A673 (cell line): ENCODE data around the gene ZNF146. TPM values are rescaled to one million over a fixed set of nuclear protein-coding genes. Genes with fewer than 3 reads are reported as not detected.
A peak's percentile ranks its signal among the peaks of the same experiment; 100 is the strongest.

Source experiments
- BruUV-seq: library from RNA; stranded (reverse); fragments of 400-500 nt; replicated peaks from 2 replicates; lab custom pipeline; 2021; lab: Mats Ljungman, UMichigan
- CTCF ChIA-PET: fragments of 300-600 bp; sonication (Branson Sonifier 250); formaldehyde crosslinking; loops from one replicate; lab custom pipeline; 2022; ENCODE audit warnings: antibody characterized with exemption; lab: Charles Lee
- POLR2A ChIA-PET: fragments of 300-600 bp; sonication (Branson Sonifier 250); formaldehyde crosslinking; loops from one replicate; lab custom pipeline; 2022; ENCODE audit warnings: antibody characterized with exemption; ENCODE audit not compliant: low non-redundant PET; lab: Charles Lee
- DNase-seq: peaks from one replicate; pipeline ENCODE4 v3.0.0-alpha.2; 2015; ENCODE audit warnings: low spot score
- H3K27ac ChIP-seq: fragments of 200-600 bp; sonication (generic); 2 replicates; pipeline ENCODE4 v1.5.1; 2016; ENCODE audit warnings: mixed run types, low read depth, mild to moderate bottlenecking, mixed read lengths, antibody characterized with exemption, low read length; ENCODE audit not compliant: poor library complexity, severe bottlenecking
- H3K27me3 ChIP-seq: fragments of 200-600 bp; sonication (generic); replicated peaks from 2 replicates; pipeline ENCODE4 v1.6.1; 2017; ENCODE audit warnings: mixed run types, low read depth, mild to moderate bottlenecking, mixed read lengths, antibody characterized with exemption, low read length; ENCODE audit not compliant: insufficient read depth, poor library complexity
- H3K36me3 ChIP-seq: fragments of 200-600 bp; sonication (generic); 2 replicates; pipeline ENCODE4 v1.6.1; 2016; ENCODE audit warnings: mixed run types, mild to moderate bottlenecking, mixed read lengths, antibody characterized with exemption, low read length; ENCODE audit not compliant: insufficient read depth, poor library complexity, severe bottlenecking
- H3K4me1 ChIP-seq: fragments of 200-600 bp; sonication (generic); 2 replicates; pipeline ENCODE4 v1.6.1; 2017; ENCODE audit warnings: mixed run types, mild to moderate bottlenecking, mixed read lengths, antibody characterized with exemption, low read length; ENCODE audit not compliant: insufficient read depth, poor library complexity, severe bottlenecking
- H3K4me3 ChIP-seq: fragments of 200-600 bp; sonication (generic); 2 replicates; pipeline ENCODE4 v1.5.1; 2016; ENCODE audit warnings: low read depth, mixed run types, mild to moderate bottlenecking, mixed read lengths, low read length; ENCODE audit not compliant: poor library complexity, severe bottlenecking
- H3K9me3 ChIP-seq: fragments of 200-600 bp; sonication (generic); 2 replicates; pipeline ENCODE4 v1.6.1; 2016; ENCODE audit warnings: mixed run types, low read depth, mild to moderate bottlenecking, mixed read lengths, antibody characterized with exemption, low read length; ENCODE audit not compliant: poor library complexity, severe bottlenecking
- CTCF ChIP-seq: fragments of 300-800, 200-600 bp; sonication (generic); conservative IDR thresholded peaks from 2 replicates; pipeline ENCODE4 v1.5.1; 2017; ENCODE audit warnings: low read depth, mild to moderate bottlenecking, antibody characterized with exemption, low read length, moderate library complexity, mixed read lengths
- EZH2 ChIP-seq: fragments of 200-600 bp; sonication (generic); IDR thresholded peaks from 2 replicates; pipeline ENCODE4 v1.6.1; 2017; ENCODE audit warnings: borderline replicate concordance, low read depth, mild to moderate bottlenecking, mixed read lengths, antibody characterized with exemption, low read length; ENCODE audit not compliant: poor library complexity, severe bottlenecking
- intact Hi-C: fragments of 100-400 bp; cut with micrococcal nuclease; formaldehyde crosslinking; loops from one replicate; pipeline ENCODE4 v1.10.0; 2022; ENCODE audit not compliant: unreplicated experiment
- total RNA-seq: library from RNA; stranded (reverse); gene quantifications from 2 replicates; pipeline ENCODE4 v1.2.3, GENCODE V29; 2021

Gene ZNF146
- total RNA-seq, 1 experiment from 2014 or later, result 130 TPM

GRCh38 chr19:36255316-36255715 is 40.4 kb downstream of the ZNF146 start:
- no peaks in the 10 kb centered on the region for H3K27me3 ChIP-seq
- TF ChIP-seq CTCF (no peak), EZH2 (no peak)
- no TSS peak for BruUV-seq
- H3K27ac ChIP-seq, result no peak overlapping the region
- no peak for DNase-seq
- H3K4me3 ChIP-seq, result no peak overlapping the region
- ChIA-PET CTCF (no interaction called here), POLR2A (no interaction called here)
- H3K4me1 ChIP-seq, result no peaks in the 10 kb centered on the region
- no peaks in the 10 kb centered on the region for H3K9me3 ChIP-seq
- intact Hi-C loops, result no loop called here
- no peaks in the 10 kb centered on the region for H3K36me3 ChIP-seq

GRCh38 chr19:36256064-36256463 is 41.2 kb downstream of the ZNF146 start:
- Histone ChIP-seq H3K4me1 (no peaks in the 10 kb centered on the region), H3K36me3 (no peaks in the 10 kb centered on the region), H3K9me3 (no peaks in the 10 kb centered on the region), H3K27ac (no peak overlapping the region), H3K27me3 (no peaks in the 10 kb centered on the region), H3K4me3 (no peak overlapping the region)
- TF ChIP-seq EZH2 (no peak), CTCF (no peak)
- POLR2A ChIA-PET, result no interaction called here
- intact Hi-C loops, result no loop called here
- no TSS peak for BruUV-seq
- CTCF ChIA-PET, result no interaction called here
- DNase-seq, result no peak

GRCh38 chr19:36256853-36257519 is 42.1 kb downstream of the ZNF146 start:
- peak overlapping the region; percentile 13 for H3K27ac ChIP-seq
- BruUV-seq, result no TSS peak
- DNase-seq, result no peak
- no peaks in the 10 kb centered on the region for H3K4me1 ChIP-seq
- CTCF ChIA-PET, result no interaction called here
- peak overlapping the region; percentile 51 for H3K4me3 ChIP-seq
- POLR2A ChIA-PET, result no interaction called here
- intact Hi-C loops, result no loop called here
- H3K36me3 ChIP-seq, result no peaks in the 10 kb centered on the region
- H3K27me3 ChIP-seq, result no peaks in the 10 kb centered on the region
- TF ChIP-seq EZH2 (no peak), CTCF (peak; percentile 20; the same call in 1 of the 2 replicates)
- no peaks in the 10 kb centered on the region for H3K9me3 ChIP-seq
